WTC11 (cell line): ENCODE results near the gene CLDN25. TPM values are rescaled to one million over a fixed set of nuclear protein-coding genes. Genes with fewer than 3 reads are reported as not detected.

Experiments
- ATAC-seq: fragments of 200-7000 bp; cut with Tn5 transposase; 2 replicates; pipeline ENCODE4 v1.10.0; 2021; ENCODE audit warnings: mild to moderate bottlenecking, moderate library complexity
- CTCF ChIA-PET: fragments of 300-600 bp; sonication (Branson Sonifier 250); formaldehyde crosslinking; loops from one replicate; lab custom pipeline; 2021; ENCODE audit warnings: antibody characterized with exemption; lab: Charles Lee
- POLR2A ChIA-PET: fragments of 350-600 bp; sonication (Branson Sonifier 250); formaldehyde crosslinking; loops from one replicate; lab custom pipeline; 2021; ENCODE audit warnings: antibody characterized with exemption; lab: Charles Lee
- DNase-seq: peaks from one replicate; pipeline ENCODE4 v3.0.0; 2021; ENCODE audit warnings: low spot score
- H3K27ac Mint-ChIP-seq: 2 replicates; pipeline ENCODE4 v1.8.0; 2021; ENCODE audit warnings: mixed read lengths
- H3K27me3 Mint-ChIP-seq: 2 replicates; pipeline ENCODE4 v1.8.0; 2021; ENCODE audit warnings: low read depth, mild to moderate bottlenecking, moderate library complexity, mixed read lengths
- H3K36me3 Mint-ChIP-seq: 2 replicates; pipeline ENCODE4 v1.8.0; 2021; ENCODE audit warnings: mixed read lengths
- H3K4me1 Mint-ChIP-seq: 2 replicates; pipeline ENCODE4 v1.8.0; 2022; ENCODE audit warnings: mixed read lengths
- H3K4me3 Mint-ChIP-seq: 2 replicates; pipeline ENCODE4 v1.8.0; 2021; ENCODE audit warnings: mild to moderate bottlenecking, moderate library complexity, mixed read lengths
- H3K9me3 Mint-ChIP-seq: 2 replicates; pipeline ENCODE4 v1.8.0; 2021; ENCODE audit warnings: mixed read lengths
- AFF4 ChIP-seq: sonication (generic); formaldehyde crosslinking; IDR thresholded peaks from 2 replicates; pipeline ENCODE4 v1.8.1; 2023; ENCODE audit warnings: mild to moderate bottlenecking, missing genetic modification reagents, borderline replicate concordance
- AR ChIP-seq: fragments of 250-450 bp; sonication (Bioruptor Pico); IDR thresholded peaks from 2 replicates; pipeline ENCODE4 v1.9.0; 2021; ENCODE audit warnings: mild to moderate bottlenecking
- CDX4 ChIP-seq: fragments of 250-450 bp; sonication (Bioruptor Pico); IDR thresholded peaks from 2 replicates; pipeline ENCODE4 v1.9.0; 2021; ENCODE audit warnings: moderate library complexity, mild to moderate bottlenecking, inconsistent platforms, borderline replicate concordance
- CREB1 ChIP-seq: sonication (generic); formaldehyde crosslinking; IDR thresholded peaks from 2 replicates; pipeline ENCODE4 v1.8.0; 2023; ENCODE audit warnings: mild to moderate bottlenecking, missing genetic modification reagents
- E2F4 ChIP-seq: sonication (generic); formaldehyde crosslinking; IDR thresholded peaks from 2 replicates; pipeline ENCODE4 v1.8.1; 2022; ENCODE audit warnings: low read depth, mild to moderate bottlenecking, moderate library complexity, missing genetic modification reagents, borderline replicate concordance
- GTF2I ChIP-seq: fragments of 250-450 bp; sonication (Bioruptor Pico); conservative IDR thresholded peaks from 2 replicates; pipeline ENCODE4 v1.4.0; 2021; ENCODE audit warnings: mild to moderate bottlenecking
- IRF2 ChIP-seq: sonication (generic); formaldehyde crosslinking; IDR thresholded peaks from 2 replicates; pipeline ENCODE4 v1.8.0; 2022; ENCODE audit warnings: low read depth, missing genetic modification reagents, borderline replicate concordance
- NR1H2 ChIP-seq: sonication (generic); formaldehyde crosslinking; IDR thresholded peaks from 2 replicates; pipeline ENCODE4 v1.9.0; 2021; ENCODE audit warnings: mild to moderate bottlenecking, moderate library complexity, missing genetic modification reagents
- SP1 ChIP-seq: sonication (generic); formaldehyde crosslinking; conservative IDR thresholded peaks from 2 replicates; pipeline ENCODE4 v1.8.1; 2022; ENCODE audit warnings: missing genetic modification reagents
- STAT6 ChIP-seq: sonication (generic); formaldehyde crosslinking; conservative IDR thresholded peaks from 2 replicates; pipeline ENCODE4 v1.8.1; 2023; ENCODE audit warnings: mild to moderate bottlenecking, low read depth, missing genetic modification reagents, moderate library complexity
- USF1 ChIP-seq: sonication (generic); formaldehyde crosslinking; IDR thresholded peaks from 2 replicates; pipeline ENCODE4 v1.8.0; 2022; ENCODE audit warnings: mild to moderate bottlenecking, missing genetic modification reagents
- ZBTB43 ChIP-seq: sonication (generic); formaldehyde crosslinking; IDR thresholded peaks from 2 replicates; pipeline ENCODE4 v1.8.1; 2023; ENCODE audit warnings: mild to moderate bottlenecking, missing genetic modification reagents
- ZMAT4 ChIP-seq: fragments of 250-450 bp; sonication (Bioruptor Pico); IDR thresholded peaks from 2 replicates; pipeline ENCODE4 v1.9.0; 2021; ENCODE audit warnings: mild to moderate bottlenecking
- ZNF219 ChIP-seq: sonication (generic); formaldehyde crosslinking; IDR thresholded peaks from 2 replicates; pipeline ENCODE4 v1.8.0; 2023; ENCODE audit warnings: missing genetic modification reagents, mild to moderate bottlenecking, borderline replicate concordance
- ZNF232 ChIP-seq: sonication (generic); formaldehyde crosslinking; IDR thresholded peaks from 2 replicates; pipeline ENCODE4 v1.8.0; 2022; ENCODE audit warnings: mild to moderate bottlenecking, missing genetic modification reagents
- ZNF423 ChIP-seq: fragments of 250-450 bp; sonication (Bioruptor Pico); IDR thresholded peaks from 2 replicates; pipeline ENCODE4 v2.1.2; 2022; ENCODE audit warnings: mild to moderate bottlenecking, moderate library complexity
- ZSCAN18 ChIP-seq: fragments of 250-450 bp; sonication (Bioruptor Pico); IDR thresholded peaks from 2 replicates; pipeline ENCODE4 v2.1.2; 2022; ENCODE audit warnings: mild to moderate bottlenecking, moderate library complexity
- total RNA-seq: library from RNA; stranded (reverse); gene quantifications from 3 replicates; pipeline ENCODE4 v1.2.3, GENCODE V29; 2021

CLDN25 gene
- total RNA-seq, 1 experiment from 2014 or later = not detected

- CTCF ChIA-PET = interaction anchor here (0.6 to 3.0 kb wide), 4 partner anchors 145 to 428 kb away, joined by 3 to 26 read pairs (median 4); no protein-coding TSS in a partner anchor
- no peak overlapping the region for H3K27ac Mint-ChIP-seq
- ATAC-seq (no peak), DNase-seq (no peak)
- no peaks in the 10 kb centered on the region for H3K9me3 Mint-ChIP-seq
- POLR2A ChIA-PET = interaction anchor here (0.7 kb wide), 1 partner anchor 364 kb away, joined by 5 read pairs; no protein-coding TSS in a partner anchor
- no peaks in the 10 kb centered on the region for H3K4me1 Mint-ChIP-seq
- no peaks in the 10 kb centered on the region for H3K27me3 Mint-ChIP-seq
- no peak overlapping the region for H3K4me3 Mint-ChIP-seq
- TF ChIP-seq ZNF219 (CRISPR knock-in tag) = no peak
- no peak for TF ChIP-seq STAT6 (CRISPR knock-in tag)
- no peak for TF ChIP-seq ZMAT4 (CRISPR knock-in tag)
- no peak for TF ChIP-seq GTF2I
- no peak for TF ChIP-seq ZNF232 (CRISPR knock-in tag)
- no peak for TF ChIP-seq SP1 (CRISPR knock-in tag)
- no peak for TF ChIP-seq CDX4 (CRISPR knock-in tag)
- no peak for TF ChIP-seq IRF2 (CRISPR knock-in tag)
- no peak for TF ChIP-seq AR
- no peak for TF ChIP-seq USF1 (CRISPR knock-in tag)
- no peak for TF ChIP-seq E2F4 (CRISPR knock-in tag)
- no peak for TF ChIP-seq ZNF423
- no peak for TF ChIP-seq ZBTB43 (CRISPR knock-in tag)
- no peak for TF ChIP-seq NR1H2 (CRISPR knock-in tag)
- TF ChIP-seq ZSCAN18 (CRISPR knock-in tag) = no peak
- TF ChIP-seq CREB1 (CRISPR knock-in tag) = no peak
- no peak for TF ChIP-seq AFF4 (CRISPR knock-in tag)
- H3K36me3 Mint-ChIP-seq = peaks cover 25% of the 10 kb centered on the region
Measured at GRCh38 chr11:113732092-113732491, 47.5 kb upstream of the CLDN25 start.
